ENCODE data around the gene C17orf75. TPM values are rescaled to one million over a fixed set of nuclear protein-coding genes. Genes with fewer than 3 reads are reported as not detected.

Gene C17orf75
- total RNA-seq, 1 experiment from 2014 or later = 22.5 TPM

DNA sequence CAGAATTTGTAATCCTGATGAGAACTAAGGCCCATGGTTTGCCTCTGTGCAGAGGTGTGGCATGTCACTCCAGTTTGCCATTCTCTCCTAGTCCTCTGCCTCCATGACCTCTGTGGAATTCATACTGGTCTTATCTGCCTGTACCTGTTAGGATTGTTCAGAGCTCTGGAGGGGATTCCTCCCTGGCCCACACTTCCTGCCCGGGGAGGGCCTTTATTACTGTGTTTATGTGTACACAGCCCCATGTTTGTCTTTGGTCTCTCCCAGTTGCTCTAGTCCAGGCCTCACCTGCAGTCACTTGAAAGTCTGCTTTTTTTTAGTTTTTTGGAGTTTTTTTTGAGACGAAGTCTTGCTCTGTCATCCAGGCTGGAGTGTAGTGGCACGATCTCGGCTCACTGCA lies 39.9 kb downstream of the C17orf75 start:
- ATAC-seq = no peak
- BruUV-seq (replicated peaks) = no TSS peak

More for the DNA sequence above, 39.9 kb downstream of the C17orf75 start:
- Histone ChIP-seq H3K79me2 (ENCODE audit: insufficient read depth, low read length) (no peaks in the 10 kb centered on the region), H2AFZ (ENCODE audit: low read depth, low read length, poor library complexity, severe bottlenecking) (no peak overlapping the region), H3K9me2 (ENCODE audit: insufficient read depth) (no peaks in the 10 kb centered on the region), H3K9me3 (ENCODE audit: control insufficient read depth in 1 of 2, insufficient read depth in 1 of 2, low read depth in 1 of 2, low read length in 2 of 2) (no peaks in the 10 kb centered on the region), H3K4me1 (ENCODE audit: control insufficient read depth in 1 of 2, insufficient read depth in 2 of 2, low read length in 2 of 2) (no peaks in the 10 kb centered on the region), H3K4me2 (ENCODE audit: low read length) (no peak overlapping the region), H4K20me1 (ENCODE audit: insufficient read depth) (no peaks in the 10 kb centered on the region), H3K9ac (ENCODE audit: low read length) (no peak overlapping the region), H3K27me3 (ENCODE audit: insufficient read depth, low read length) (no peaks in the 10 kb centered on the region), H3K4me3 (replicated peaks in 1 of 2; ENCODE audit: low read depth in 1 of 2, low read length in 2 of 2) (no peak overlapping the region), H3K27ac (ENCODE audit: low read depth, low read length) (no peak overlapping the region), H3K36me3 (ENCODE audit: control insufficient read depth in 1 of 2, insufficient read depth in 2 of 2, low read length in 2 of 2) (no peaks in the 10 kb centered on the region)
- POLR2A ChIA-PET = no interaction called here
- intact Hi-C loops (cut with micrococcal nuclease) = no loop called here
- TF ChIP-seq ZNF274 (IDR thresholded peaks at IDR 0.05; ENCODE audit: low read depth, low read length) (no peak), MAX (IDR thresholded peaks at IDR 0.05) (no peak), EGR1 (IDR thresholded peaks at IDR 0.05; ENCODE audit: low read depth) (no peak), REST (IDR thresholded peaks at IDR 0.05; ENCODE audit: low read depth) (no peak), EZH2 (IDR thresholded peaks at IDR 0.05) (no peak), TCF7L2 (IDR thresholded peaks at IDR 0.05; ENCODE audit: borderline replicate concordance, extremely low read depth, insufficient read depth, insufficient read length) (no peak), POLR2A (IDR thresholded peaks at IDR 0.05; ENCODE audit: borderline replicate concordance, extremely low read depth, insufficient read depth, insufficient read length) (no peak), SRF (IDR thresholded peaks at IDR 0.05; ENCODE audit: low read depth) (no peak)
- no peak for DNase-seq (ENCODE audit: low read depth, low spot score)
- RAD21 ChIA-PET (ENCODE audit: low non-redundant PET in 1 of 2, low total read pairs in 2 of 2, uncharacterized antibody in 2 of 2, unreplicated experiment in 2 of 2) = no interaction called here
- CTCF ChIA-PET = no interaction called here

Data from HCT116 (cell line).